Measurements from ENCODE around the gene TLDC2. TPM values are rescaled to one million over a fixed set of nuclear protein-coding genes. Genes with fewer than 3 reads are reported as not detected.

Gene TLDC2
- polyA plus RNA-seq, 1 donor, result 17.0 TPM

DNA sequence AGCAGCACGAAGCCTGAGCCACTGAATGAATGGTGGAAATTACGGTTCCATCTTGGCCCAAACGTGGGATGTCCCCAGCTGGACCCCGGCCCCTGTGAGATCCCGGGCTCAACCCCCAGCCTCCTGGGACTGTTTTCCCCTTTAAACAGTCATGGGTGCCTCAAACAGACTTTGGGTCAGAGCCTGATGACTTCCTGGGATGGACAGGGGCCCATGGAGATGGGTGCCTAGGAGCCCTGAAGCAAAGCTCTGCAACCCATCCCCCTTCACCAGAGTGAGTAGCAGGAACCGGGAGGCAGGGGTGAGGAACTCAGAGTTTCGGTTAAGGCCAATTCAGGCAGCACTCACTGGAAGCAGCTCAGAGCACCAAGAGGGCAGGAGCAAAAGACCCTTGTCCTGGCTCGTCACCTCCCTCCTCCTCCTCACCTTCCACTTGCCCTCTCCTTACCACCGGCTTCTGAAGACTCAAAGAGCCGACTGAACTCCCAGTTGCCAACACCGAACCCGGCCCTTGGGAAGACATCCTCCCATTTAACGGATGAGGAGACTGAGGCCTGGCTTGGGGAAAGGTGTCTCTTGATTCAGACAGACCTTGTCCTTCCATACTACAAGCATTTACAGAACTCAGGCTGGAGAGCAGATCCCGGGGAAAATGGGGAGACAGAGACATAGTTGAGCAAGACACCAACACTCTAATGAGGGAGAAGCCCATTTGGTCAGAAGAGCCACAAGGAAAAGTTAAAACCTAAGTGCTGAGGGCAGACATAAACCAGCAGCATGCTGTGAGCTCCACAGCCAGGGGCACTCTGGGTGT lies 14.9 kb upstream of the TLDC2 start:
- no CpG with 5 or more reads among the region's 14 CpGs for WGBS (ENCODE audit: insufficient coverage, low lambda C conversion rate)
- Histone ChIP-seq H3K27me3 (ENCODE audit: control insufficient read depth, insufficient read depth, low read length) (peaks cover 11% of the 10 kb centered on the region), H3K4me1 (ENCODE audit: control insufficient read depth, insufficient read depth, low read length) (peaks cover 22% of the 10 kb centered on the region), H3K27ac (ENCODE audit: low read length) (no peak overlapping the region), H3K4me3 (ENCODE audit: low read length) (peak overlapping the region; percentile 57), H3K36me3 (ENCODE audit: control insufficient read depth, insufficient read depth, low read length) (peaks cover 10% of the 10 kb centered on the region), H3K9me3 (ENCODE audit: control insufficient read depth, low read depth, low read length) (no peaks in the 10 kb centered on the region)
- DNase-seq, result no peak

DNA sequence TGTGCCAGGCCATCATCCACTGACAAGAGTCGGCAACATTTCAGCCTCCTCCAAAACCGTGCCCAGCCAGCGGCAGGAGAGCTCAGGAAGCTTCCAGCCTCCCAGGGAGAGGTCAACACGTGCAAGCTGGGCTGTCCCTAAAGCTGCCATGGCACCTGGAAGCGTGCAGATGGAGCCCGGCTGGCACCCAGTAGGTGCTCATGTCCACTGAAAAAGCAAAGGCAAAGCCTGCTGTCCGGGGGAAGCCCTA lies 14.4 kb upstream of the TLDC2 start:
- no CpG with 5 or more reads among the region's 7 CpGs for WGBS (ENCODE audit: insufficient coverage, low lambda C conversion rate)
- no peak for DNase-seq
- Histone ChIP-seq H3K4me1 (ENCODE audit: control insufficient read depth, insufficient read depth, low read length) (peaks cover 16% of the 10 kb centered on the region), H3K27me3 (ENCODE audit: control insufficient read depth, insufficient read depth, low read length) (peaks cover 11% of the 10 kb centered on the region), H3K36me3 (ENCODE audit: control insufficient read depth, insufficient read depth, low read length) (peaks cover 10% of the 10 kb centered on the region), H3K9me3 (ENCODE audit: control insufficient read depth, low read depth, low read length) (no peaks in the 10 kb centered on the region), H3K4me3 (ENCODE audit: low read length) (peak overlapping the region; percentile 57), H3K27ac (ENCODE audit: low read length) (no peak overlapping the region)

DNA sequence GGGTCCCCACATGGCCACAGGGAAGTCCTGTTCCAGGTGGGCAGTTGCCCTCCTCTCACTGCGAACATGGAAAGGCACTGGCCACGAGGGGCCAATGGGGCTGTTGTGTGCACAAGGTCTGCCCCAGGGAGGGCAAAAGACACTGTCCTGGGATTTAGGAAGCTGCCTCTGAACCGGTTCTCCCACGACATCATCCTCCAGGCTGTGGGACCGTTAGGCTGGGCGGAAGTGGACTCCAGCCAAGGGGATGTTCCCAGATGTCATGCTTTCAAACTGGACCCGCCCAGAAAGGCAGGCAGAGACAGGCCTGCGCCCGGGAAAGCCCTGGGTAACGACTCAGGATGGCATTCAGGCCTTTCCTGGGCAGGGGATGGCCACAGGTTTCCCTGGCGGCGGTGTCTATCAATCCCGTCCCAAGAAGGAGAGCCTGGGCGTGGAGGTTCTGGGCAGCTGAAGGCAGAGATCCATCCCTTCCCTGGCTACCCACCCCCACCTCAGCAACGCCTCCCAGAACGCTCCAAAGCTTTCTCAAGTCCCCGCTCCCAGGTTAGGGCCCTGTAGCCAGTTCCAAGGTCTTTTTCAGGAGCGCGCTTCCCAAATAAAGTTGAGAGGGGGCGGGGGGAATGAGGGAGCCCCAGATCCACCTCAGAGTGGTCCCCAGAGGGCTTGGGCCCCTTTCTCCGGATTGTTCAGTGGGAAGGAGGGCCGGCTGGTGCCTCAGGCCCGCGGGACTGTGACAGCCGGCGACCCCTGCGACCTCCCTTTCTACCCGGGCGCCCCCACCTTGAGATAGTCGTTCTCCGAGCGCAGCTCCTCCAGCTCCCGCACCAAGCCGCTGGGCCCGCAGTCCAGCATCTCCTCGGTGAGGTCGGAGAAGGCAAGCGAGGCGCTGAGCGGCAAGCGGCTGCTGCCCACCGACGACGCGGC lies 13.8 kb upstream of the TLDC2 start:
- Histone ChIP-seq H3K36me3 (ENCODE audit: control insufficient read depth, insufficient read depth, low read length) (peaks cover 6% of the 10 kb centered on the region), H3K4me1 (ENCODE audit: control insufficient read depth, insufficient read depth, low read length) (peaks cover 16% of the 10 kb centered on the region), H3K4me3 (ENCODE audit: low read length) (peak overlapping the region; percentile 57), H3K27me3 (ENCODE audit: control insufficient read depth, insufficient read depth, low read length) (peaks cover 11% of the 10 kb centered on the region), H3K27ac (ENCODE audit: low read length) (peak overlapping the region; percentile 85), H3K9me3 (ENCODE audit: control insufficient read depth, low read depth, low read length) (no peaks in the 10 kb centered on the region)
- no CpG with 5 or more reads among the region's 45 CpGs for WGBS (ENCODE audit: insufficient coverage, low lambda C conversion rate)
- peak; percentile 66 to 68 for DNase-seq

DNA sequence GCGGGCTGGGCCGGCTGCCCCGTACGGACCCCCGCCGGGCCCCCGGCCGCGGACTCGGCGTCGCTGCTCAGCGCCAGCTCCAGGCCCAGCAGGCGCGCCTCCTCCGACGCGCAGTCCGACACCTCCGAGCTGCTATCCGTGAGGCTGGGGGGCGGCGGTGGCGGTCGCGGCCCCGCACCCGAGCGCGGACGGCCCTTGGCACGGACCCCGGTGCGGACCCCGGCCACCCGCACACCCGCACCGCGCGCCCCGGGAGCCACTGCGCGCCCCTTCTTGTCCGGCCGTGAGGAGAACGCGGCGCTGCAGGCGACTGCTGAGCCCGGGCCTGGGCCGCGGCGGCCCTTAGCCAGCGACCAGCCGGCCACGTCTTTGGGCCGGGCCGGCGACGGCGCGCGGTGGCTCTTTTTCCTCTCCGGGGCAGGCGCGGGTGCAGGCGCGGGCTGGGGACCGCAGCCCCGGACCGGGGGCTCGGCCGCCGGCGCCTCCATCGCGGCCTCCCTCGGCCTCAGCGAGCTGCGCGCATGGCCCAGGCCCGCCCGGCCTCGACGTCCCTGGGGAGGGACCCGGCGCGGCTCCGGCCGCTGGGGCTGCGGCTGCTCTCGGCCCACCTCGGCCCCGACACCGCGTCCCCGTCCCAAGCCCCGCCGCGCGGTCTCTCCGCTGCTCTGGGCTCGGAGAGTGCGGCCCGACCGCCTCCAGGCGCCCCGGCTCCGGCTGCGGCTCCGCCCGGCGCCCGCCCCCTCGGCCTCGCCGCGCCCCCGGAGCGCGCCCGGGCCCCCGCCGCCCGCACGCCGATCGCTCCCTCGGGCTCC lies 12.9 kb upstream of the TLDC2 start:
- H3K36me3 ChIP-seq (ENCODE audit: control insufficient read depth, insufficient read depth, low read length), result peaks cover 5% of the 10 kb centered on the region
- no peak overlapping the region for H3K4me3 ChIP-seq (ENCODE audit: low read length)
- peak in 1 of 2 donors; percentile 69 for DNase-seq
- peaks cover 16% of the 10 kb centered on the region for H3K4me1 ChIP-seq (ENCODE audit: control insufficient read depth, insufficient read depth, low read length)
- H3K27ac ChIP-seq (ENCODE audit: low read length), result no peak overlapping the region
- H3K27me3 ChIP-seq (ENCODE audit: control insufficient read depth, insufficient read depth, low read length), result peaks cover 11% of the 10 kb centered on the region
- H3K9me3 ChIP-seq (ENCODE audit: control insufficient read depth, low read depth, low read length), result no peaks in the 10 kb centered on the region
- WGBS (ENCODE audit: insufficient coverage, low lambda C conversion rate), result no CpG with 5 or more reads among the region's 129 CpGs

DNA sequence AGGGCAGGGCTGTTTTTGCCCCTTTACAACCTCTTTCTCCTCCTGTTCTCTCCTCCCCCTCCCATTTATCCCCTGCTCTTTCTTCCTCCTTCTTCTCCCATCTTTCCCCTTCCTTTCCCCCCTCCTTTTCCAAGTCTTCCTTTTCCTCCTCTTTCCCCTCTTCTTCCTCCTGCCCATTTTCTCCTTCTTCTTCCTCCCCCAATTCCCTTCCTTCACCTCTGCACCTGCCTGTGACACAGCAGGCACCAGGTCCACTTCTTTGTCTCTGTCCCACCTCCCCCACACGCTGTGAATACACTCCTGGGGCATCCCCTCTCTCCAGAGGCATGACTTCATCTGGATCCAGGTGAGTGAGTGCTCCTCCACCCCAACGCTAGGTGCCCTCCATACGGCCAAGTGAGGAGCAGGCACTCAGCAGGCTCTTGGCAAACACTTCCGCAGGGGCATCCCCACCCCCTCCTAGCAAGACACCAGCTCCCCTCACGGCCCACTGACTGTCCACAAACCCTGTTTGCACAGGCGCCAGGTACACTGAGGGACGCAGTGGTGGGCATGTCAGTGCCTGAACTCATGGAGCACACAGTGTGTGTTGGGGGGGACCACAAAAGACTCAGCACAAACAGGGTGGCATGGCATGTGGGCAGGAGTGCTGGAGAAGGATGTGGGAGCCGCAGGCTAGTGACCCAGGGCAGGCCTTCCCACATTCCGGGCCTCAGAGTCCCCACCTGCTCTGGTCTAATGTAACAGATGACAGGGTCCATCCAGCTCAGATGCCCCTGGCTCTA lies 10.7 kb upstream of the TLDC2 start:
- DNase-seq, result no peak
- H3K4me1 ChIP-seq (ENCODE audit: control insufficient read depth, insufficient read depth, low read length), result peaks cover 11% of the 10 kb centered on the region
- H3K36me3 ChIP-seq (ENCODE audit: control insufficient read depth, insufficient read depth, low read length), result peaks cover 5% of the 10 kb centered on the region
- peaks cover 11% of the 10 kb centered on the region for H3K27me3 ChIP-seq (ENCODE audit: control insufficient read depth, insufficient read depth, low read length)
- no peak overlapping the region for H3K27ac ChIP-seq (ENCODE audit: low read length)
- no CpG with 5 or more reads among the region's 9 CpGs for WGBS (ENCODE audit: insufficient coverage, low lambda C conversion rate)
- H3K9me3 ChIP-seq (ENCODE audit: control insufficient read depth, low read depth, low read length), result no peaks in the 10 kb centered on the region
- no peak overlapping the region for H3K4me3 ChIP-seq (ENCODE audit: low read length)

DNA sequence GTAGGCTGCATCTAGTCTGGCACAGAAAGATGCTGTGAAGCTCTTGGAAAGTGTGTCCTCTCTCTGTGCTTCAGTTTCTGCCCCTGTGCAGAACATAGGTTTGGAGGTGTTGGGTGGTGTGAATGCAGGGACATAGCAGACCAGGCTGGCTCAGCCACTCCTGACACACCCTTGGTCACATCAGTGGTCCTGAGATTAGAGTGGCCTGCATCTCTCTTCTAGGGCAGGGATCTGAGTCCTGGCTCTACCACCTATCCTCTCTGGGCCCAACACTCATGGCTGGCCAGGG lies 10.1 kb upstream of the TLDC2 start:
- Histone ChIP-seq H3K36me3 (ENCODE audit: control insufficient read depth, insufficient read depth, low read length) (peaks cover 4% of the 10 kb centered on the region), H3K9me3 (ENCODE audit: control insufficient read depth, low read depth, low read length) (no peaks in the 10 kb centered on the region), H3K4me3 (ENCODE audit: low read length) (no peak overlapping the region), H3K27ac (ENCODE audit: low read length) (no peak overlapping the region), H3K27me3 (ENCODE audit: control insufficient read depth, insufficient read depth, low read length) (peaks cover 11% of the 10 kb centered on the region), H3K4me1 (ENCODE audit: control insufficient read depth, insufficient read depth, low read length) (peaks cover 7% of the 10 kb centered on the region)
- no peak for DNase-seq

DNA sequence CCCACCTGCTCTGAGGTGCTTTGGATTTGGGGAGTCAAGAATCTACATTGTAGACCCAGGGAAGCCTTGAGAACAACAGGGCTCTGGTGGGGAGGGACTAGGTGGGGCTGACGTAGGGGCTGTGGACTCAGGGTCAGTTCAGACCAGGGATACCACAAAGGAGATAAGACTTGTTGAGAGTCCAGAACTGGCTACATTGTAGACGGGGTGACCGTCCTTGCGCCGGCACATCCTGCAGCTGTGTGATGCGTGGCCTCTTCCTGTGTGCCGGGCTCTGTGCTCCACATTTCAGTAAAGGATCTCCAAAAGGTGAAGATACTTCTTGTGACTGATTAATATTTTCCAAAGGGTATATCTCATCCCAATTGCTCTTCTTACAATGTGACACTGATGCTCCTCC lies 9.8 kb upstream of the TLDC2 start:
- Histone ChIP-seq H3K36me3 (ENCODE audit: control insufficient read depth, insufficient read depth, low read length) (peaks cover under 1% of the 10 kb centered on the region), H3K27me3 (ENCODE audit: control insufficient read depth, insufficient read depth, low read length) (peaks cover 11% of the 10 kb centered on the region), H3K4me1 (ENCODE audit: control insufficient read depth, insufficient read depth, low read length) (peaks cover 4% of the 10 kb centered on the region), H3K4me3 (ENCODE audit: low read length) (no peak overlapping the region), H3K9me3 (ENCODE audit: control insufficient read depth, low read depth, low read length) (no peaks in the 10 kb centered on the region), H3K27ac (ENCODE audit: low read length) (no peak overlapping the region)
- no peak for DNase-seq
- 60% methylated on average over 1 of the region's 7 CpGs for WGBS (ENCODE audit: insufficient coverage, low lambda C conversion rate)

DNA sequence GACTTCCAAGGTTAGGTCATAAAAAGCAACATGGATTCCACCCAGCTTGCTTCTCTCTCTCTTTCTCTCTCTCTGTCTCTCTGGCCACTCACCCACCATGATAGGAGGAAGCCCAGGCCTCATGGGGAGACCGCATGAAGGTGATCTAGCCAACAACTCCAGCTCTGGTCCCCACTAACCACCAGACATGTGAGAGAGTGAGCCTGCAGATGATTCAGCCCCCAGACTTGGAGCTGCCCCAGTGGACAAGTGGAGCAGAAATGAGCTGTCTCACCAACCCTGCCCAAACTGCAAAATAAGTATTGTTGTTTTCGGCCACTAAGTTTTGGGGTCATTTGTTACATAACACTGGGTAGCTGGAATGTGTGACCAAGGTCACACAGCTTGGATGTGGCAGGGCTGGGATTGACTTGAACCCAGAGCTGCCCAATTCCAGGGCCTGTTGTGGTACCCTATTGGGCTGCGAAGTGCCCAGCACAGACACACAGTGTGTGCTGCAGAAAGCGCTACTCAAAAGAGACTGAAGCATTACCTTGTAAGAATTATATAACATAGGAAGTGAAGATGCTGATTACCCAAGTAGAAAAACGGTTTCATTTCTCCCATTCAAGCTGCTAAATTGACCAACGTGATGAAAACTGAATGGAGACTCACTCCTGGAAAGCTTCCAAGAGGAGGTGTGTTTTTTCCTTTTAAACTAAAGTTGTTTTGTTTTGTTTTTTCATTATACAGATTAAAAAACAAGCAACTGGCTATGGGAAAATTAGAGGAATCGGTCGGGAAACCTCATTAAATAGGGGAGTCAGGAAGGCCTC lies 9.1 kb upstream of the TLDC2 start:
- Histone ChIP-seq H3K27me3 (ENCODE audit: control insufficient read depth, insufficient read depth, low read length) (peaks cover 11% of the 10 kb centered on the region), H3K36me3 (ENCODE audit: control insufficient read depth, insufficient read depth, low read length) (no peaks in the 10 kb centered on the region), H3K27ac (ENCODE audit: low read length) (no peak overlapping the region), H3K9me3 (ENCODE audit: control insufficient read depth, low read depth, low read length) (no peaks in the 10 kb centered on the region), H3K4me3 (ENCODE audit: low read length) (no peak overlapping the region), H3K4me1 (ENCODE audit: control insufficient read depth, insufficient read depth, low read length) (peaks cover 3% of the 10 kb centered on the region)
- DNase-seq, result no peak
- 89% methylated on average over 3 of the region's 8 CpGs for WGBS (ENCODE audit: insufficient coverage, low lambda C conversion rate)

DNA sequence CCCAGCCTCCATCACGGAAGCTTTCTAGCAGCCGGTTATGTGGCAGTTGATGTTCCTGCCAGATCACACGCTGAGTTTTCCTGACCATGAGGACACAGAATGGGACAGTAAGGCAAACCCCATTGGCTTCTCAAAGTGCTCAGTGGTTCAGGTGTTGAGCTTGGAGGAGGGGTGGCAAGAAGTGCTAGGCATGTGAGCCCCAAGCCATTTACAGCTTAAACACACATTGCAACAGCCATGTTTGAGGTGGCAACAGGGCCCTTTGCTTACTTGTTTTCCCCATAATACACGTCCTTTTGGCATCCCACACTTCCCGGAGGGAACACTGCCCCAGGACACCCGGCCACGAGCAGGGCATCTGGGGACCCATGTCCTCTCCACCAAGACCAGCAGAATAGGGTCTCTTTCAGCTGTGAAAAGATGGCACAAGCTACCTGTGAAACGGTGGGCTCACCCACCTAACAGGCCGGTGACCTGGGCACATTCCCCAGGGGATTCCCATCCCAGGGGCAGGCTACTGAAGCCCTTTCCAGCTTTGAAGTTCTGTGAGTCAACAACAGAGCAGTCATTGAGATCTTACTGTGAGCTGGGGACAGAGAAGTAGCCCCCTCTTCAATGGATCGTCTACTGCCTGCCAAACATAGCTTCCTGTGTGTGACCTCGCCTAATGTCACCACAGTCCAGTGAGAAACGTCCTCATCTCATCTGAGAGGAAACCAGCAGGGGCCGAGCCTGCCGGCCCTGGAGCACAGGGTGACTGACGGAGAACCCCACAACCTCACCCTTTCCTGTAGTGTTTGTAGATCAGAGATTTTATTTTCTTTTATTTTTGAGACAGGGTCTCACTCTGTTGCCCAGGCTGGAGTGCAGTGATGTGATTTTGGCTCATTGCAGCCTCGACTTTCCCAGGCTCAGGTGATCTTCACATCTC lies 4.0 kb upstream of the TLDC2 start:
- Histone ChIP-seq H3K27me3 (ENCODE audit: control insufficient read depth, insufficient read depth, low read length) (no peaks in the 10 kb centered on the region), H3K27ac (ENCODE audit: low read length) (no peak overlapping the region), H3K4me3 (ENCODE audit: low read length) (no peak overlapping the region), H3K36me3 (ENCODE audit: control insufficient read depth, insufficient read depth, low read length) (no peaks in the 10 kb centered on the region), H3K9me3 (ENCODE audit: control insufficient read depth, low read depth, low read length) (no peaks in the 10 kb centered on the region), H3K4me1 (ENCODE audit: control insufficient read depth, insufficient read depth, low read length) (peaks cover 19% of the 10 kb centered on the region)
- no peak for DNase-seq
- WGBS (ENCODE audit: insufficient coverage, low lambda C conversion rate), result no CpG with 5 or more reads among the region's 16 CpGs
